K562 (cell line): ENCODE measurements around the gene DHPS. TPM values are rescaled to one million over a fixed set of nuclear protein-coding genes. Genes with fewer than 3 reads are reported as not detected.
A peak's percentile ranks its signal among the peaks of the same experiment; 100 is the strongest.

Source experiments
- ASH1L ChIP-seq: fragments of 450-650 bp; IDR thresholded peaks from 2 replicates; pipeline ENCODE4 v1.6.1; 2018; ENCODE audit warnings: borderline replicate concordance, mild to moderate bottlenecking, low read depth; ENCODE audit not compliant: partially characterized antibody
- CBX8 ChIP-seq: fragments of 200-600 bp; sonication (generic); IDR thresholded peaks from 2 replicates; pipeline ENCODE4 v1.6.1; 2012; ENCODE audit warnings: borderline replicate concordance, mixed run types, low read depth, mild to moderate bottlenecking, moderate library complexity, mixed read lengths, low read length, control low read depth, inconsistent platforms; ENCODE audit not compliant: poor library complexity, severe bottlenecking; ENCODE audit errors: extremely low read depth
- COPS2 ChIP-seq: fragments of 450-650 bp; conservative IDR thresholded peaks from 2 replicates; pipeline ENCODE4 v1.6.1; 2016; ENCODE audit warnings: mild to moderate bottlenecking, moderate library complexity
- FOS ChIP-seq: IDR thresholded peaks from 3 replicates; pipeline ENCODE4 v1.6.1; 2011; ENCODE audit not compliant: insufficient read length; ENCODE audit errors: extremely low read depth
- HDAC6 ChIP-seq: IDR thresholded peaks from 2 replicates; pipeline ENCODE4 v1.6.1; 2012; ENCODE audit warnings: low read depth, mild to moderate bottlenecking, control low read depth, inconsistent platforms, low read length, moderate library complexity
- HDAC8 ChIP-seq: fragments of 450-650 bp; IDR thresholded peaks from 2 replicates; pipeline ENCODE4 v1.6.1; 2016; ENCODE audit warnings: mild to moderate bottlenecking, missing genetic modification characterization, moderate library complexity, missing compliant biosample characterization
- MCM5 ChIP-seq: fragments of 450-650 bp; IDR thresholded peaks from 2 replicates; pipeline ENCODE4 v1.6.1; 2016; ENCODE audit warnings: low read depth
- MECOM ChIP-seq: fragments of 250-450 bp; sonication (Bioruptor Pico); IDR thresholded peaks from 2 replicates; pipeline ENCODE4 v1.8.0; 2022; ENCODE audit warnings: inconsistent platforms
- MEF2A ChIP-seq: IDR thresholded peaks from 2 replicates; pipeline ENCODE4 v1.6.1; 2011; ENCODE audit warnings: low read depth, mild to moderate bottlenecking, low read length, moderate library complexity; ENCODE audit not compliant: control insufficient read depth
- PHB ChIP-seq: fragments of 250-450 bp; sonication (Bioruptor Pico); IDR thresholded peaks from 2 replicates; pipeline ENCODE4 v1.5.0; 2021
- RBM17 ChIP-seq: fragments of 200-400 bp; formaldehyde crosslinking; IDR thresholded peaks from 2 replicates; pipeline ENCODE4 v1.6.1; 2017; ENCODE audit warnings: low read depth, mild to moderate bottlenecking, low read length, borderline replicate concordance
- SNRNP70 ChIP-seq: fragments of 200-400 bp; formaldehyde crosslinking; optimal IDR thresholded peaks from 2 replicates; pipeline ENCODE3; 2017; ENCODE audit warnings: low read depth, low read length
- TAF15 ChIP-seq: fragments of 200-400 bp; formaldehyde crosslinking; IDR thresholded peaks from 2 replicates; pipeline ENCODE4 v1.6.1; 2017; ENCODE audit warnings: mild to moderate bottlenecking, low read depth, low read length, moderate library complexity
- TBL1XR1 ChIP-seq, 2 experiments: IDR thresholded peaks; 2 replicates each; pipeline ENCODE4 v1.6.1; 2012; ENCODE audit warnings: improper control_type of control experiment in 2 of 2, low read length in 2 of 2, mild to moderate bottlenecking in 1 of 2
- THAP7 ChIP-seq: fragments of 250-450 bp; sonication (Bioruptor Pico); IDR thresholded peaks from 2 replicates; pipeline ENCODE4 v1.5.0; 2021
- U2AF2 ChIP-seq: fragments of 200-400 bp; formaldehyde crosslinking; optimal IDR thresholded peaks from 2 replicates; pipeline ENCODE3; 2017; ENCODE audit warnings: low read depth, mild to moderate bottlenecking, low read length
- YBX1 ChIP-seq: fragments of 450-650 bp; IDR thresholded peaks from 2 replicates; pipeline ENCODE4 v1.7.1; 2016; ENCODE audit warnings: mild to moderate bottlenecking
- ZNF217 ChIP-seq: sonication (generic); formaldehyde crosslinking; IDR thresholded peaks from 2 replicates; pipeline ENCODE4 v1.8.0; 2022; ENCODE audit warnings: mild to moderate bottlenecking, missing genetic modification reagents
- ZNF431 ChIP-seq: sonication (generic); formaldehyde crosslinking; IDR thresholded peaks from 2 replicates; pipeline ENCODE4 v1.8.0; 2022; ENCODE audit warnings: mild to moderate bottlenecking, missing genetic modification reagents
- ZNF551 ChIP-seq: fragments of 250-450 bp; sonication (Bioruptor Pico); IDR thresholded peaks from 2 replicates; pipeline ENCODE4 v1.5.0; 2021; ENCODE audit warnings: mild to moderate bottlenecking, moderate library complexity
- ZNF780A ChIP-seq: fragments of 250-450 bp; sonication (Bioruptor Pico); IDR thresholded peaks from 2 replicates; pipeline ENCODE4 v1.5.0; 2021; ENCODE audit warnings: mild to moderate bottlenecking
- polyA plus RNA-seq, 8 experiments: library from polyadenylated mRNA; depleted of rRNA in 4 of 8; stranded (reverse) in 5 of 8; unstranded in 3 of 8; fragments of >200 nt; fragmentation: Nextera tagmentation in 2 of 8; fragmentation: Illumina TruSeq in 1 of 8; extraction: Ambion mirVana in 2 of 8; extraction: Trizol in 1 of 8; gene quantifications; 2 replicates each; pipeline versions ENCODE4 v1.2.1 to v1.2.3, GENCODE V29; 2011 to 2014; ENCODE audit warnings: inconsistent platforms in 1 of 8, missing spikeins in 1 of 8
- total RNA-seq, 7 experiments: library from RNA; depleted of rRNA in 6 of 7; stranded (reverse); fragments of >200 nt in 6 of 7; fragmentation: Illumina TruSeq in 2 of 7; extraction: Trizol in 2 of 7; gene quantifications; 2 replicates each; pipeline versions ENCODE4 v1.2.1 to v1.2.3, GENCODE V29; 2011 to 2021; ENCODE audit warnings: low replicate concordance in 1 of 7
- TF ChIP-seq, protein P1 (sequence below): fragments of 250-450 bp; sonication (Bioruptor Pico); IDR thresholded peaks from 2 replicates; pipeline ENCODE4 v1.8.0; 2021; ENCODE audit warnings: moderate library complexity, mild to moderate bottlenecking, inconsistent platforms
- TF ChIP-seq, protein P2 (sequence below): sonication (generic); formaldehyde crosslinking; IDR thresholded peaks from 2 replicates; pipeline ENCODE4 v1.8.1; 2023; ENCODE audit warnings: mild to moderate bottlenecking, missing genetic modification reagents
- TF ChIP-seq, protein P3 (sequence below), 3 experiments: IDR thresholded peaks in 2 of 3; conservative IDR thresholded peaks in 1 of 3; 2 replicates each; pipeline ENCODE4 v1.5.1; 2011 to 2012; ENCODE audit warnings: low read length in 3 of 3, mild to moderate bottlenecking in 3 of 3, control low read depth in 2 of 3, improper control_type of control experiment in 1 of 3, inconsistent platforms in 1 of 3, low read depth in 1 of 3, mixed read lengths in 1 of 3, moderate library complexity in 1 of 3; ENCODE audit not compliant: insufficient read depth in 2 of 3

The DHPS gene
- total and polyA plus RNA-seq, 9 of the 15 experiments (the other 6 are each of a cell fraction or from before 2014, with no cell fraction given), result 47.1 to 110 (median 79.9) TPM

- TF ChIP-seq CBX8 (no peak), TBL1XR1 (IDR thresholded peaks at IDR 0.05; ENCODE audit: low read length in 2 of 2) (0 out of 4 replicates have a peak, but pooled peaks of 1 of the 2 experiments have one; percentile 17), COPS2 (no peak), MCM5 (no peak), TAF15 (no peak), HDAC6 (no peak), MECOM (CRISPR knock-in tag) (no peak), THAP7 (CRISPR knock-in tag) (no peak), HDAC8 (tag) (no peak), ZNF431 (CRISPR knock-in tag) (no peak), ZNF217 (no peak), ZNF780A (CRISPR knock-in tag) (no peak), RBM17 (no peak), YBX1 (no peak), ZNF551 (no peak), FOS (peak; percentile 43), ASH1L (no peak), PHB (no peak), SNRNP70 (no peak), MEF2A (no peak), U2AF2 (no peak)
- TF ChIP-seq, protein P1, sequence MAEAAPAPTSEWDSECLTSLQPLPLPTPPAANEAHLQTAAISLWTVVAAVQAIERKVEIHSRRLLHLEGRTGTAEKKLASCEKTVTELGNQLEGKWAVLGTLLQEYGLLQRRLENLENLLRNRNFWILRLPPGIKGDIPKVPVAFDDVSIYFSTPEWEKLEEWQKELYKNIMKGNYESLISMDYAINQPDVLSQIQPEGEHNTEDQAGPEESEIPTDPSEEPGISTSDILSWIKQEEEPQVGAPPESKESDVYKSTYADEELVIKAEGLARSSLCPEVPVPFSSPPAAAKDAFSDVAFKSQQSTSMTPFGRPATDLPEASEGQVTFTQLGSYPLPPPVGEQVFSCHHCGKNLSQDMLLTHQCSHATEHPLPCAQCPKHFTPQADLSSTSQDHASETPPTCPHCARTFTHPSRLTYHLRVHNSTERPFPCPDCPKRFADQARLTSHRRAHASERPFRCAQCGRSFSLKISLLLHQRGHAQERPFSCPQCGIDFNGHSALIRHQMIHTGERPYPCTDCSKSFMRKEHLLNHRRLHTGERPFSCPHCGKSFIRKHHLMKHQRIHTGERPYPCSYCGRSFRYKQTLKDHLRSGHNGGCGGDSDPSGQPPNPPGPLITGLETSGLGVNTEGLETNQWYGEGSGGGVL (CRISPR knock-in tag), result no peak
- TF ChIP-seq, protein P2, sequence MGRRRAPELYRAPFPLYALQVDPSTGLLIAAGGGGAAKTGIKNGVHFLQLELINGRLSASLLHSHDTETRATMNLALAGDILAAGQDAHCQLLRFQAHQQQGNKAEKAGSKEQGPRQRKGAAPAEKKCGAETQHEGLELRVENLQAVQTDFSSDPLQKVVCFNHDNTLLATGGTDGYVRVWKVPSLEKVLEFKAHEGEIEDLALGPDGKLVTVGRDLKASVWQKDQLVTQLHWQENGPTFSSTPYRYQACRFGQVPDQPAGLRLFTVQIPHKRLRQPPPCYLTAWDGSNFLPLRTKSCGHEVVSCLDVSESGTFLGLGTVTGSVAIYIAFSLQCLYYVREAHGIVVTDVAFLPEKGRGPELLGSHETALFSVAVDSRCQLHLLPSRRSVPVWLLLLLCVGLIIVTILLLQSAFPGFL (CRISPR knock-in tag), result 0 out of 2 replicates have a peak, but pooled peaks have one; percentile 81
- TF ChIP-seq, protein P3, sequence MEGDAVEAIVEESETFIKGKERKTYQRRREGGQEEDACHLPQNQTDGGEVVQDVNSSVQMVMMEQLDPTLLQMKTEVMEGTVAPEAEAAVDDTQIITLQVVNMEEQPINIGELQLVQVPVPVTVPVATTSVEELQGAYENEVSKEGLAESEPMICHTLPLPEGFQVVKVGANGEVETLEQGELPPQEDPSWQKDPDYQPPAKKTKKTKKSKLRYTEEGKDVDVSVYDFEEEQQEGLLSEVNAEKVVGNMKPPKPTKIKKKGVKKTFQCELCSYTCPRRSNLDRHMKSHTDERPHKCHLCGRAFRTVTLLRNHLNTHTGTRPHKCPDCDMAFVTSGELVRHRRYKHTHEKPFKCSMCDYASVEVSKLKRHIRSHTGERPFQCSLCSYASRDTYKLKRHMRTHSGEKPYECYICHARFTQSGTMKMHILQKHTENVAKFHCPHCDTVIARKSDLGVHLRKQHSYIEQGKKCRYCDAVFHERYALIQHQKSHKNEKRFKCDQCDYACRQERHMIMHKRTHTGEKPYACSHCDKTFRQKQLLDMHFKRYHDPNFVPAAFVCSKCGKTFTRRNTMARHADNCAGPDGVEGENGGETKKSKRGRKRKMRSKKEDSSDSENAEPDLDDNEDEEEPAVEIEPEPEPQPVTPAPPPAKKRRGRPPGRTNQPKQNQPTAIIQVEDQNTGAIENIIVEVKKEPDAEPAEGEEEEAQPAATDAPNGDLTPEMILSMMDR (IDR thresholded peaks at IDR 0.05 in 2 of 3, conservative IDR thresholded peaks at IDR 0.05 in 1 of 3; ENCODE audit: insufficient read depth in 2 of 3, low read depth in 1 of 3, low read length in 3 of 3), result no peak
Observed at GRCh38 chr19:12722566-12723380, 41.1 kb upstream of the DHPS start (continued).
